GM19467 (cell line): ENCODE measurements around the gene WDR5.
A peak's percentile ranks its signal among the peaks of the same experiment; 100 is the strongest.
"Not testable (repeated sequence)": the region's sequence is repeated elsewhere in the genome, so short reads cannot be mapped to it uniquely, and the experiment has no call there.

ENCODE experiments used
- ATAC-seq: cut with Tn5 transposase; IDR thresholded peaks from one replicate; pipeline ENCODE4 v1.9.1; 2021; ENCODE audit warnings: mild to moderate bottlenecking, moderate library complexity; ENCODE audit not compliant: unreplicated experiment

The WDR5 gene

GRCh38 chr9:134135343-134136117 lies at the start of gene WDR5:
Gene WDR5, plus strand, starts transcription at chr9:134136082. Its CDS starts 3,796 bp downstream, at chr9:134139878.
- peak; percentile 55 for ATAC-seq

GRCh38 chr9:134088063-134088725 lies 47.7 kb upstream of the WDR5 start:
- no peak for ATAC-seq

GRCh38 chr9:134089972-134090371 lies 45.9 kb upstream of the WDR5 start:
- ATAC-seq: no peak

- ATAC-seq: no peak
These were observed 36.6 kb upstream of the WDR5 start for GRCh38 chr9:134099123-134099761.

GRCh38 chr9:134100040-134100439 lies 35.8 kb upstream of the WDR5 start:
- ATAC-seq: no peak

GRCh38 chr9:134101133-134101532 lies 34.7 kb upstream of the WDR5 start:
- ATAC-seq: not testable (repeated sequence)

GRCh38 chr9:134101623-134102149 lies 34.2 kb upstream of the WDR5 start:
- ATAC-seq: no peak

GRCh38 chr9:134103391-134103998 lies 32.4 kb upstream of the WDR5 start:
- no peak for ATAC-seq

- ATAC-seq: no peak
These were observed 24.8 kb upstream of the WDR5 start for GRCh38 chr9:134111064-134111463.

- no peak for ATAC-seq
These were observed 23.3 kb upstream of the WDR5 start for GRCh38 chr9:134112561-134112960.

- not testable (repeated sequence) for ATAC-seq
These were observed 16.9 kb upstream of the WDR5 start for GRCh38 chr9:134118972-134119371.

GRCh38 chr9:134123764-134124128 lies 12.1 kb upstream of the WDR5 start:
- ATAC-seq: no peak

- no peak for ATAC-seq
These were observed 10.3 kb upstream of the WDR5 start for GRCh38 chr9:134125413-134126095.

GRCh38 chr9:134126373-134126772 lies 9.5 kb upstream of the WDR5 start:
- no peak for ATAC-seq

GRCh38 chr9:134127065-134127580 lies 8.8 kb upstream of the WDR5 start:
- ATAC-seq: no peak

GRCh38 chr9:134127616-134128015 lies 8.3 kb upstream of the WDR5 start:
- no peak for ATAC-seq

- ATAC-seq: no peak
These were observed 6.9 kb upstream of the WDR5 start for GRCh38 chr9:134128727-134129679.

- ATAC-seq: no peak
These were observed 5.1 kb upstream of the WDR5 start for GRCh38 chr9:134130503-134131375.
